Activated CD8-positive, alpha-beta T cell treated with anti-CD3 and anti-CD28 coated beads for 36 hours (primary cell): Measurements from ENCODE around the gene MPPED2. TPM values are rescaled to one million over a fixed set of nuclear protein-coding genes. Genes with fewer than 3 reads are reported as not detected.

Experiments
- ATAC-seq: fragments of 200-7000 bp; cut with Tn5 transposase; one replicate; pipeline ENCODE4 v1.10.0; 2021; ENCODE audit warnings: mild to moderate bottlenecking, moderate library complexity
- CTCF ChIA-PET: fragments of 350-600 bp; sonication (Branson Sonifier 250); formaldehyde crosslinking; loops from one replicate; lab custom pipeline; 2021; ENCODE audit warnings: antibody characterized with exemption; lab: Charles Lee
- POLR2A ChIA-PET: fragments of 350-600 bp; sonication (Branson Sonifier 250); formaldehyde crosslinking; loops from one replicate; lab custom pipeline; 2021; ENCODE audit warnings: antibody characterized with exemption; lab: Charles Lee
- DNase-seq: peaks from one replicate; pipeline ENCODE4 v3.0.0-alpha.2; 2020
- H3K27ac Mint-ChIP-seq: one replicate; pipeline ENCODE4 v1.8.0; 2021; ENCODE audit warnings: mild to moderate bottlenecking, mixed read lengths
- H3K27me3 Mint-ChIP-seq: one replicate; pipeline ENCODE4 v1.8.0; 2021; ENCODE audit warnings: mixed read lengths
- H3K36me3 Mint-ChIP-seq: one replicate; pipeline ENCODE4 v1.8.0; 2021; ENCODE audit warnings: low read depth, mixed read lengths
- H3K4me1 Mint-ChIP-seq: one replicate; pipeline ENCODE4 v1.8.0; 2021; ENCODE audit warnings: low read depth, mixed read lengths
- H3K4me3 Mint-ChIP-seq: one replicate; pipeline ENCODE4 v1.8.0; 2021; ENCODE audit warnings: mild to moderate bottlenecking, moderate library complexity, mixed read lengths
- H3K9me3 Mint-ChIP-seq: one replicate; pipeline ENCODE4 v1.8.0; 2021; ENCODE audit warnings: mixed read lengths
- intact Hi-C: fragments of 100-400 bp; cut with micrococcal nuclease; formaldehyde crosslinking; loops from one replicate; pipeline ENCODE4 v1.10.0; 2022
- total RNA-seq, 2 experiments: library from RNA; stranded (reverse); gene quantifications; one replicate each; pipeline ENCODE4 v1.2.3, GENCODE V29; 2021
- TF ChIP-seq, protein P1 (sequence below): fragments of 200-600 bp; IDR thresholded peaks from one replicate; pipeline ENCODE4 v1.8.0; 2022; ENCODE audit warnings: antibody characterized with exemption, mild to moderate bottlenecking

Gene MPPED2
- total RNA-seq, 2 experiments from 2014 or later, result 0.63 TPM; not detected in 1

DNA sequence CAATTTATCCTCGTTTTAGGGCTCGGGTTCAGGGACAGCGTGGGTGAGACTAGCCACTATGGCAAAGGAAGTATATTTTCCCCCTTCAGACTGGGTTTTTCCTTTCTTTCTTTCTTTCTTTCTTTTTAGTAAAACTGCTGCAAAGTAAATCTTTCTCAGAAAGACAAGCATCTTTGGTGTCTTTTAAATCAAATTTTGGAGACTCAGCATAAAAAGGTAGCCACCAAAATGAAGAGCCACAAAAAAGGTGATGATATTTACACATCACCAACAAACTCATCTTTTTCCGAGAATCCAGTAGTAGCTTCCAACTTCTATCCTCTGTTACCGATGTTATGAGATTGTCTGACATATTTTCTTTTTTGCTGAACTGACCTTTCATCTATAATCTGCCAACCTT, 88.6 kb downstream of the MPPED2 start:
- Mint-ChIP-seq H3K9me3 (no peaks in the 10 kb centered on the region), H3K27me3 (peaks cover 5% of the 10 kb centered on the region), H3K36me3 (no peaks in the 10 kb centered on the region), H3K4me1 (no peaks in the 10 kb centered on the region), H3K4me3 (no peak overlapping the region), H3K27ac (no peak overlapping the region)
- ATAC-seq (no peak), DNase-seq (no peak)
- TF ChIP-seq, protein P1, sequence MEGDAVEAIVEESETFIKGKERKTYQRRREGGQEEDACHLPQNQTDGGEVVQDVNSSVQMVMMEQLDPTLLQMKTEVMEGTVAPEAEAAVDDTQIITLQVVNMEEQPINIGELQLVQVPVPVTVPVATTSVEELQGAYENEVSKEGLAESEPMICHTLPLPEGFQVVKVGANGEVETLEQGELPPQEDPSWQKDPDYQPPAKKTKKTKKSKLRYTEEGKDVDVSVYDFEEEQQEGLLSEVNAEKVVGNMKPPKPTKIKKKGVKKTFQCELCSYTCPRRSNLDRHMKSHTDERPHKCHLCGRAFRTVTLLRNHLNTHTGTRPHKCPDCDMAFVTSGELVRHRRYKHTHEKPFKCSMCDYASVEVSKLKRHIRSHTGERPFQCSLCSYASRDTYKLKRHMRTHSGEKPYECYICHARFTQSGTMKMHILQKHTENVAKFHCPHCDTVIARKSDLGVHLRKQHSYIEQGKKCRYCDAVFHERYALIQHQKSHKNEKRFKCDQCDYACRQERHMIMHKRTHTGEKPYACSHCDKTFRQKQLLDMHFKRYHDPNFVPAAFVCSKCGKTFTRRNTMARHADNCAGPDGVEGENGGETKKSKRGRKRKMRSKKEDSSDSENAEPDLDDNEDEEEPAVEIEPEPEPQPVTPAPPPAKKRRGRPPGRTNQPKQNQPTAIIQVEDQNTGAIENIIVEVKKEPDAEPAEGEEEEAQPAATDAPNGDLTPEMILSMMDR, result no peak
- ChIA-PET CTCF (no interaction called here), POLR2A (no interaction called here)
- intact Hi-C loops, result no loop called here

DNA sequence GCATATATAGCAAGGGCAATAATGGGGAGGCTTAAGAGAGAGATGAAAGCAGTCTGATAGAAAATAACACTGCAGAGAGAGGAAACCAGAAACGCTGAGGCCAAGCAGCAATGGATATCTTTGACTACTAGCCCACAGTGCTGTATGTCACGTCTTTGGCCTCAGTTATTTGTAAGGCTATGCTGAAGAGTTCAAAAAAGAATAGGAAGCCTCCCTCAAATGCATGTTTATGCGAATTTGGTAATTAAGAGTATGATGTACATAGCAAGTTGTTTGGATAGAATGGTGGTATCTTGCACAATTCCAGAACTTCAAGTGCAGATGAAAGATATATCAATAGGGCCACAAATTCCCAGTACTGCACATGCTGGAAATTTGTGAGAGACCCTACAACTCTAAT, 89.2 kb downstream of the MPPED2 start:
- Mint-ChIP-seq H3K27ac (no peak overlapping the region), H3K9me3 (no peaks in the 10 kb centered on the region), H3K36me3 (no peaks in the 10 kb centered on the region), H3K4me3 (no peak overlapping the region), H3K27me3 (peaks cover 3% of the 10 kb centered on the region), H3K4me1 (no peaks in the 10 kb centered on the region)
- CTCF ChIA-PET, result no interaction called here
- POLR2A ChIA-PET, result no interaction called here
- no peak for ATAC-seq
- TF ChIP-seq, protein P1, result no peak
- intact Hi-C loops, result no loop called here
- no peak for DNase-seq

DNA sequence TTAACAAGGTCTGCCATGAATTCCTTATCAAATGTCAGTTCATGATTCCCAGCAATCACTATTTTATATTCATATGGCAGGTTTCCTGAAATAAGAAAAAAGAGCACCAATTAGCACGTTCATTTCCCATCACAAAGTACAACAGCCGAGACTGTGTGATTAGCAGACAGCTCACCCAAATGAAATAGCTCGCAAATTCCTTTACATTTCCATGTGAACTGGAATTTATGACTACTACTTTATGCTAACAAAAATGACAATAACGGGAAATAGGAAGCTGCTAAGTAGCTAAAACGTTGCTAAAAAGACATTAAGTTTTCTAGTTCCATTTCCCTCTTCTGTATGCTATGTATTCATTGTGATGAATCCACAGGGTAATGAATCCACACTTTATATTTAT, 90.7 kb downstream of the MPPED2 start:
- no peak for ATAC-seq
- CTCF ChIA-PET, result no interaction called here
- H3K4me3 Mint-ChIP-seq, result no peak overlapping the region
- no peaks in the 10 kb centered on the region for H3K4me1 Mint-ChIP-seq
- H3K36me3 Mint-ChIP-seq, result no peaks in the 10 kb centered on the region
- intact Hi-C loops, result no loop called here
- H3K27me3 Mint-ChIP-seq, result peaks cover 3% of the 10 kb centered on the region
- POLR2A ChIA-PET, result no interaction called here
- TF ChIP-seq, protein P1, result no peak
- H3K9me3 Mint-ChIP-seq, result no peaks in the 10 kb centered on the region
- no peak overlapping the region for H3K27ac Mint-ChIP-seq
- DNase-seq, result no peak

DNA sequence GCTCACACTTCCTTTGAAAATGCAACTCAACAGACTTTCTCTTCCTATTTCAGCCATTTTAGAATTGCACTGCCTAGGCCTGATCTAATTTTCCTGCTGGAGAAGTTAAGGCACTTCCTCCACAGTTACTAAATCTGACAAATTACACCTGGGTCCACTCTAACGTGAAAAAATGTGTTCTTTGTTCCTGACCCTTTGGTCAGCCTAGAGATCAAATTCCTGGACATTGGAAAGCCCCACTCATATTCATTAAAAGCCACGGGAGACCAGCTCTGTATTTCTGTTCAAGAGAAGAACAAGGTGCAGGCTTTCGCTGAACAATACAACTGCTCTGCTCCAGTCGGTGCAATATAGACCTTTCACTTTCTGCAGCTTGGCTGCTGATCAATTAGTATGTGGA, 96.6 kb downstream of the MPPED2 start:
- no peak for ATAC-seq
- Mint-ChIP-seq H3K36me3 (no peaks in the 10 kb centered on the region), H3K4me3 (no peak overlapping the region), H3K27me3 (peaks cover 3% of the 10 kb centered on the region), H3K27ac (no peak overlapping the region), H3K9me3 (no peaks in the 10 kb centered on the region), H3K4me1 (no peaks in the 10 kb centered on the region)
- intact Hi-C loops, result no loop called here
- TF ChIP-seq, protein P1, result no peak
- no peak for DNase-seq
- POLR2A ChIA-PET, result no interaction called here
- CTCF ChIA-PET, result no interaction called here

DNA sequence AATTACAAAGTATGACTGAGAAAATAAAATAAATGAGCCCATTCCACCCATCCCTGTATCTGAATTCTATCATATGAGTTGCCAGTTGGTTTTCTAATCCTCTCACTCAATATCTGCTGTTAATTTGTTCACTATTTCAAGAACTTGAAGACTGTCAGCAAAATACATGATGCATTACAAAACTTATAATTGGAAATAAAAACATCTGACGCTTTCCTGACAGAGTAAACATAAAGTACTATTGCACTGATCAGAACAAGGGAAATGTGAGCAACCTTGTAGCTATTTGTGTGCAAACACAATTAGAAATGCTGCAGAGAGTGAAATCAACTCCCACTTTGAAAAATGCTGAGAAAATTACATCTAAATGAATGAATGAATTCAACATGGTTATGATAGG, 97.1 kb downstream of the MPPED2 start:
- H3K27me3 Mint-ChIP-seq, result peaks cover 3% of the 10 kb centered on the region
- H3K4me1 Mint-ChIP-seq, result no peaks in the 10 kb centered on the region
- CTCF ChIA-PET, result no interaction called here

More for the DNA sequence above, 97.1 kb downstream of the MPPED2 start:
- POLR2A ChIA-PET, result no interaction called here
- Mint-ChIP-seq H3K27ac (no peak overlapping the region), H3K4me3 (no peak overlapping the region), H3K36me3 (no peaks in the 10 kb centered on the region), H3K9me3 (no peaks in the 10 kb centered on the region)
- TF ChIP-seq, protein P1, result no peak
- no peak for ATAC-seq
- DNase-seq, result no peak
- intact Hi-C loops, result no loop called here
